NT2/D1 (cell line): ENCODE measurements around the gene YPEL1.

ENCODE experiments used
- SUZ12 ChIP-seq: IDR thresholded peaks from 2 replicates; pipeline ENCODE4 v1.6.1; 2011; ENCODE audit not compliant: insufficient read length, insufficient read depth; ENCODE audit errors: extremely low read depth
- ZNF274 ChIP-seq: IDR thresholded peaks from 2 replicates; pipeline ENCODE4 v1.6.1; 2011; ENCODE audit warnings: mild to moderate bottlenecking, low read depth, low read length

DNA sequence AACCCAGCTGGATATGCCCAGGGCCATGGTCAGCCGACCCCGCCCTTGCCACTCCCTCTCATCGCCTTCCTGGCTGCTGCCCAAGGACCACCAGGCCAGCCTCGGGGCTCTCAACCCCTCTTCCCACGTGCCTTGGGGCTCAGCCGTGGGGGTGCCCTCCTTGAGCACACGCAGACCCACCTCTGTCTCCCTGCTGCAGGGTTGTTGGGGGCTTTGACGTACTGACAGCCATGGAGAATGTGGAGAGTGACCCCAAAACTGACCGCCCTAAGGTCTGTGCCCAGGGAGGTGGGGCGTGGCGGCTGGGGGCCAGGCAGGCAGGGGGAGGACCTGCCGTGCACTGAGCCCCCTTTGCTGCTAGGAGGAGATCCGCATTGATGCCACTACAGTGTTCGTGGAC lies 41.2 kb downstream of the YPEL1 start:
- no peak for TF ChIP-seq ZNF274
- no peak for TF ChIP-seq SUZ12
